ENCODE results near the gene NEU3. TPM values are rescaled to one million over a fixed set of nuclear protein-coding genes. Genes with fewer than 3 reads are reported as not detected.
"Not testable (repeated sequence)": the region's sequence is repeated elsewhere in the genome, so short reads cannot be mapped to it uniquely, and the experiment has no call there.

Gene NEU3
- total RNA-seq, 1 experiment from 2014 or later, result 33.9 TPM

DNA sequence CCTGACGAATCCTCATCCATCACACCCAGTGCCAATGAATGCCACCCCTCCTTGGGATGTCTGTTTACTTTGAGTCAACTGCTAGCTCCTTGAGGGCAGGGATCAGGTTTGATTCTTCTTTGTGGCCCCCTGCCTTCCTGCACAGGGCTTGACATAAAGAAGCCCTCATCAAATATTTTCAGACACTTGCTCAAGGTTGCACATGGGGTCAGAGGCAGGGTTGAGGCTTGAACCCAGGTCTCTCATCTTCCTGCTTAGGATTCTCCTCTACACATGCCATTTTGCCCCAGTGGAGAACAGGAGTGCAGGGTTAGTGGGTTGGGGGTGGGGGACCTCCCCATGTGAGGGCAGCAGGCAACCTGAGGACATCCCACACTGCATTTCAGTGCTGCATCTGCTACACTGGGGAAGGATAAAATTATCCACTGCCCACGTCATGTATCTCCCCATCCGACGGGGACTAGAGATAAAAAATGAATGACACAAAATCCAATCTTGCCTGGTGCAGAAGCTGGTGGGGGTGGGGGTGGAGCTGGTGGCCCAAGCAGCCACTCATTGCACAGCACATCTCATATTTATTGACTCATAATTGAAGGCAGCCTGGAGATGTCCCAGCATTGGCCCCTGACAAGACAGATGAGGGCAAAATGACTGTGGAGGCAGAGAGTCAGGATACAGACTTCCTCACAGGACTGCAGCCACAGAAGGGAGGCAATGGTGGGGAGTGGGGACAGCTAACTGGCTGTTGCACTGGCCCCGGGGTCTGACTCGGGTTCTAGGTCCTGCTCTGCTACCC is 41.3 kb downstream of the NEU3 start:
- no peak for DNase-seq (ENCODE audit: low spot score)

DNA sequence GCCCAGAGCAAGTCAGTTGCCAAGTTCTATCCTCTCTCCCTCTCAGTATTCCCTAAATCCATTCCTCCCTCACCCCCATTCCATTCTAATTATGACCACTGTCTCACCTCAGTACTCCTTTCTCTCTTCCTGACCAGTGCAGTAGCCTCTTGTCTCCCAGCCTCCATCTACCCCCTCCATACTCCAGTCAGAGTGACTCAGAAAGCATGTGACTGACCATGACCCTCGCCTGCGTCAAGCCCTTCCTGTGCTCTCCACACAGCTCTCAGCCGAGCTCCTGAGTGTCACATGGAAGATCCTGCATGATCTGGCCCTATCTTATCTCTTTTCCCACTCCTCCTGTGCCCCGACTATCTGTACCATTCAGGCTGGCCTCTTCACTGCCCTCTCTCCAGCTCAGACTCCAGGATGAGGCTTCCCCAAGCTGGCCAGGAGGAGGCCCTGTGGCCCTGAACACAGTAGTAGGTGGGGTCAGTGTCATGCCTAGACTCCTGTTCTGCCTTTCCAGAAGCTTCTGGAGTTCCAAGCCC is 42.6 kb downstream of the NEU3 start:
- DNase-seq (ENCODE audit: low spot score), result no peak

DNA sequence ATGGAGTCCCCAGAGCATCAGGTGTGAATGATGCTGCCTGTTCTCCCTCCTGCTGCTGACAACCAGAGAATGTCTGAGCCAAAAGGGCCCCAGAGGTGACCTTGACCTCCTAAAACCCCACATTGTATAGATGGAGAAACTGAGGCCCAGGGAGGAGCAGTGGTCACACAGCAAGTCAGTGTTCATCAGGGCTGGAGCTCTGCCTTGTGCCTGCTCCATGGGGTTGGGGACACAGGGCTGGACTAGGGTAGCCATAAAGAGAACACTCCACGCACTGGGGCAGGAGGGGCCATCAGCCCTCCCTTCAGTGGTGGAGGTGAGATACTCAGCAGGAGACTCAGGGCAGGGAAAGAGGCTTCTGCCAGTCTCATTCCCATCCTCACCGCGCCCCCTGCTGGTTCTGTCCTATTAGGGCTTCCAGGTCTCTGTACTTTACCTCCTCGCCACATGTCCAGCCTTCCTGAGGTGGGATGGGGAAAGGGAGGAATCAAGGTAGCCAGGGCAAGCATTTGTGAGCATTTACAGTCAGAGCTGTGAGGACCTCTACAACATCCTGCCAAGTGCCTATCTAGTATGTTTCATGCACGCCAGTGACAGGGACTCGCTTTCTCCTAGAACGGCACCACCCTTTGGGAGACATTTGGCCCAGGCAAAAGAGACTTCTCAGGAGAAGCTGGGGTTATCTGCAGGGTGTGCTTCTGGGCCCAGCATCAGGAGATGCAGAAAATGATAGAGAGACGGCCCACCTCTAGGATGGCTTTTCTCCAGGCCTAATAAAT is 43.2 kb downstream of the NEU3 start:
- peak; percentile 89 for DNase-seq (ENCODE audit: low spot score)

DNA sequence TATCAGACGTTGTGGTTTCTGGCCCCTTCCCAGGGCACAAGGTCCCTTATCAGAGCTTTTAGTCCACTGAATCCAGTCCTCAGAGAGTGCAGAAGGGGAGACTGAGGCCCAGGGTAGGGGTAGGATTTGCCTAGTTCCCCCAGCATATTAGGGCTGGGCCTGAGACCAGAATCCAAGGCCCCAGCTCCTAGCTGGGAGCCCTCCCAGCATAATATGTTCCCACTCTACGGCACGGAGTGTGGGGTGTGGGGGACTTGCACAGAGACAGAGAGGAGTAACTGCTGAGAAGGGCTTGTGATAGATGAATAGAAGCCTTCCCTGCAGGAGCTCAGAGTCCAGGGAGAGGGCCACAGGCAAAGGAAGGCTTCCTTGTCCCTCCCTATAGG is 43.8 kb downstream of the NEU3 start:
- DNase-seq (ENCODE audit: low spot score), result no peak

DNA sequence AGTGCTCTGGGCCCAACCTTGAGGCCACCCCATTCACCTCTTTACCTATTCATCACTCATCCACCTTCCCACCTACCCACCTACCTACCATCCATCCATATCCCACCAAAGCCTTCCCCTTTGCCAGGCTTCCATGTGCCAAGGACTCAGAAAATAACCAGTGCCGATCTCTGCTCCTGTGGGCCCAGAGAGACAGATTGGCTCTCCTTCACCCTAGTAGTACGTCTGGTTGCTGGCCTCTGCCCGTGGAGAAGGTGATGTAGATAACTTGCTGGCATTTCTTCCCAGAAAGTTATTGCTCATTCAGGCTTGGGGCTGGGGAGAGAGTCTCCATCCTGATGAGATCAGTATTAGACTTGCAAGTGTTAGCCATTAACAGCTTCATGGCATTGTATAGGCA is 45.2 kb downstream of the NEU3 start:
- DNase-seq (ENCODE audit: low spot score), result no peak

DNA sequence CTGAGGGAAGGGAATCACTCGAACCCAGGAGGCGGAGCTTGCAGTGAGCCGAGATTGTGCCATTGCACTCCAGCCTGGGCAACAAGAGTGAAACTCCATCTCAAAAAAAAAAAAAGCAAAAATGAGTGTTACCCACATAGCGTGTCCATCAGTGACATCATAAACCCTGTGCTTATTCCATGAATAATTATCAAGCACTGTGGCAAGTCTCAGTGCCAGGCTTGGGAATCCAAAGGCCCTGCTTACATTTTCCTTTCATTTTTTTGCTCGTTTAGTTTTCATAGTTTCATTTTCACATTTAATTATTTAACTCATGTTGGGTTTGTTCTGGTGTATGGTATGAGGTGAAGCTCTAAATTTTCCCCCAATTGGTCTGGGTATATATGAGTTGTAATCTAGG is 46.5 kb downstream of the NEU3 start:
- no peak for DNase-seq (ENCODE audit: low spot score)

DNA sequence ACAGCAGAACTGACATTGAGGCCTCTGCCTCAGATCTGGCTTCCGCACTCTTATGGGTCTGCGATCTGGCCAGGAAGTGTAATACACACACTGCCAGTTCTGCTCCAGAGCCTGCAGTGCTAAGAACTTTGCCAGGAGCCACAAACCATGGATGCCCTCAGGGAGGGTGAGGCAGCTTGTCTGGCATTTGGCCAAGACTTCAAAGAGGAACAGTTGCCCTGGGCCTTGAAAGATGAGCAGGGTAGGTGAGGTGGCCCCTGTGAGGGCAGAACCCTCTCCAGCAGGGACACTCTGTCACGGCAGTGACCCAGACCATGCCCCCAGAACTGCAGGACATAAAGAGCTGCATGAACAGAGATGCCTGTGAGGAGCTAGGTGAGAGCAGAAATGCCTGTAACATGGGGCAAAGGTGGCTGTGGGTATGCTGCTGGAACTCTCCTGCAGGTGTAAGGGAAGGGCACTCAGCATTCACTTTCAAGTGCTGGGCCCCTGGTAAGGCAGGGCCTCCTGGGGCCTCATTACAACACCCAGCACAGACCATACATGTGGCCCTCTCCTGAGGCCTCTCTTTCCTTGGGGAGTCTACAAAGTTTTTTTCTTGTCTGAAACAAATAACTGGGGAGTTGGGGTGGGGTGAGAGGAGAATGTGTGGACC is 47.3 kb downstream of the NEU3 start:
- no peak for DNase-seq (ENCODE audit: low spot score)

DNA sequence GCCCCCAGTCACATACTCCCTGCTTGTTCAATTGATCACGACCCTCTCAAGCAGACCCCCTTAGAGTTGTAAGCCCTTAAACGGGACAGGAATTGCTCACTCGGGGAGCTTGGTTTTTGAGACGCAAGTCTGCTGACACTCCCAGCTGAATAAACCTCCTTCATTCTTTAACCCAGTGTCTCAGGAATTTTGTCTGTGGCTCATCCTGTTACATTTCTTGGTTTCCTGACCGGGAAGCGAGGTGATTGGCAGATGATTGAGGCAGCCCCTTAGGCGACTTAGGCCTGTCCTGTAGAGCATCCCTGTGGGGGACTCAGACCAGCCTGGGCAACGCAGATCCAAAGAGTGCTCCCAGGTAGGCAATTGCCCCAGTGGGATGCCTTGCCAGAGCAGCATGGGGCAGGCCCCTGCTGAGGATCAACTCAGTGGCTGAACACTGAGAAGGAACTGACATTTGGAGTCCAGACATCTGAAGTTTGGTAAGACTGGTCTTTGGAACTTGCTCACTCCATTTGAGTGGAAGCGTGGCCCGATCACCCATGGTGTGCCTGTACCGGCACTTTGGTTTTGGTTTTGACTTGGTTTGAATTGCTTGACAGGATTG is 51.5 kb downstream of the NEU3 start:
- DNase-seq (ENCODE audit: low spot score), result no peak

DNA sequence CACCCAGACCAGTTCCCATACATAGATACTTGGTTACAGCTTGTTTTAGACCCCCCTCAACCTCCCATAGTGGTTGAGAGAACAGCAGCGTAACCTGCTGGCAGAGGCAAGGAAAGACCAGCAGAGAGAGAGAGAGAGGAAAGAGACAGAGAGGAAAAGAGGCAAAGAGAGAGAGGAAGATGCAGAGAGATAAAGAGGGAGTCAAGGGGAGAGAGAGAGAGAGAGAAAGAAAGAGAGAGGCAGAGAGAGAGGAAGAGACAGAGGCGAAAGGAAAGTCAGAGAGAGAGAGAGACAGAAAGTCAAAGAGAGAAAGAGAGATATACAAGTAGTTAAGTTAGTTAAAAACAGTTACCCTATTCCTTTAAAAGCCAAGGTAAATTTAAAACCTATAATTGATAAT is 52.5 kb downstream of the NEU3 start:
- DNase-seq (ENCODE audit: low spot score), result no peak

DNA sequence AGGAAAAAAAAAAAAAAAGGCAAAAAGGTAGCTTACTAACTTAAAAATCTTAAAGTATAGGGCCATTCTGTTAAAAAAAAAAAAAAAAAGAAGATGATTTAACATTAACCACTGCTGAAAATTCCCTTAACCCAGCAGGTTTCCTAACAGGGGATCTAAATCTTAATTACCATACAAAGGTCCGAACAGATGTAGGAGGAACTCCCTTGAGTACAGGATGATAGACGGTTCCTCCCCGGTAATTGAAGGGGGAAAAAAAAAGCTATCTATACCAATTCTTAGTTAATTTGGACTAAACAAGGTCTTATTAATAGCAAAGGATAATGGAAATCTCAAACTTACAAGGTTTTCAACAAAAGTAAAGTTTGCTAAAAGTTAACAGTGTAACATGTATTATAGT is 53.1 kb downstream of the NEU3 start:
- not testable (repeated sequence) for DNase-seq (ENCODE audit: low spot score)

DNA sequence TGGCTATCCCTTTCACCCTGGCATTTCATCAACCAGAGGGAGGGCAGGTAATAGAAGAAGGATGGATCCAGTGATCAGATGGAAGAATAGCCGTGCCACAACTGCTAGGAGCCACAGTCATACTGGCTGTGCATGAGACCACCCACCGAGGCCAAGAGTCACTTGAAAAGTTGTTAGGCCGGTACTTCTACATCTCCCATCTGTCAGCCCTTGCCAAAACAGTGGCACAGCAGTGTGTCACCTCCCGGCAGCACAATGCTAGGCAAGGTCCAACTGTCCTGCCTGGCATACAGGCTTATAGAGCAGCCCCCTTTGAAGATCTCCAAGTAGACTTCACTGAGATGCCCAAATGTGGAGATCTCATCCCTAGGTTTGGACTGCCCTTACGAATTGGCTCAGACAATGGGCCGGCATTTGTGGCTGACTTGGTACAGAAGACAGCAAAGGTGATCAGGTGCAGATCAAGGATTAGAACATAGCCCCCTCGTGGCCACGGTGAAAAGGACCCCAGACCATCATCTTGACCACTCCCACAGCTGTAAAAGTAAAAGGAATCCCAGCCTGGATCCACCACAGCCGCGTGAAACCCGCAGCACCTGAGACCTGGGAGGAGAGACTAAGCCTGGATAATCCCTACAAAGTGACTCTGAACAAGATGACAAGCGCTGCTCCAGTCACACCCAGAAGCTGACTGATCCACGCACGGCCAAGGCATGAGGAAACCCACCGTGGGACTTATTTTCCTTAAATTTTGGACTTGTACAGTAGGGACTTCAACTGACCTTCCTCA is 55.8 kb downstream of the NEU3 start:
- DNase-seq (ENCODE audit: low spot score), result not testable (repeated sequence)

DNA sequence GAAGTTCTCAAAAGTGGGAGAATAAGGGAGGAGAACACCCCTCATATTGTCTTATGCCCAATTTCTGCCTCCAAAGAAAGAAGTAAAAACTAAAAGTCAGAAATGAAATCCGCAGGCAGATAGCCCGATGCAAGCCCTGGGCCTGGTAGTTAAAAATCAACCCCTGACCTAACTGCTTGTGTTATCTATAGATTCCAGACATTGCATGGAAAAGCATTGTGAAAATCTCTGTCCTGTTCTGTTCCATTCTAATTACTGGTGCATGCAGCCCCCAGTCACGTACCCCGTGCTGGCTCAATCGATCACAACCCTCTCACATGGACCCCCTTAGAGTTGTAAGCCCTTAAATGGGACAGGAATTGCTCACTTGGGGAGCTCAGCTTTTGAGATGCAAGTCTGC is 57.9 kb downstream of the NEU3 start:
- not testable (repeated sequence) for DNase-seq (ENCODE audit: low spot score)

DNA sequence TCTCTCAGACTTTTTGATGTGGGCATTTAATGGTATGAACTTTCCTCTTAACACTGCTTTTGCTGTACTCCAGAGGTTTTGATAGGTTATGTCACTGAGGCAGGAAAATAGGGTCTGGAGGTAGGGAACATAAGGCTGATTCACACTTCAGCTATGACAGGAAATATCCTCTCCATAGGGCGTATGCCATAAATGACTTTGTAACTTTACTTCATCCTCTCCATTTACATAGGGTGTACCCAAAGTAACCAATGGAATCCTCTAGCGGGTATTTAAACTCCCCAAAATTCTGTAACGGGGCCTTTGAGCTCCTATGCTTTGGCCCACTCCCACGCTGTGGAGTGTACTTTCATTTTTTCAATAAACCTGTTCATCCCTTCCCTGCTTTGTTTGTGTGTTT is 58.5 kb downstream of the NEU3 start:
- DNase-seq (ENCODE audit: low spot score), result no peak

DNA sequence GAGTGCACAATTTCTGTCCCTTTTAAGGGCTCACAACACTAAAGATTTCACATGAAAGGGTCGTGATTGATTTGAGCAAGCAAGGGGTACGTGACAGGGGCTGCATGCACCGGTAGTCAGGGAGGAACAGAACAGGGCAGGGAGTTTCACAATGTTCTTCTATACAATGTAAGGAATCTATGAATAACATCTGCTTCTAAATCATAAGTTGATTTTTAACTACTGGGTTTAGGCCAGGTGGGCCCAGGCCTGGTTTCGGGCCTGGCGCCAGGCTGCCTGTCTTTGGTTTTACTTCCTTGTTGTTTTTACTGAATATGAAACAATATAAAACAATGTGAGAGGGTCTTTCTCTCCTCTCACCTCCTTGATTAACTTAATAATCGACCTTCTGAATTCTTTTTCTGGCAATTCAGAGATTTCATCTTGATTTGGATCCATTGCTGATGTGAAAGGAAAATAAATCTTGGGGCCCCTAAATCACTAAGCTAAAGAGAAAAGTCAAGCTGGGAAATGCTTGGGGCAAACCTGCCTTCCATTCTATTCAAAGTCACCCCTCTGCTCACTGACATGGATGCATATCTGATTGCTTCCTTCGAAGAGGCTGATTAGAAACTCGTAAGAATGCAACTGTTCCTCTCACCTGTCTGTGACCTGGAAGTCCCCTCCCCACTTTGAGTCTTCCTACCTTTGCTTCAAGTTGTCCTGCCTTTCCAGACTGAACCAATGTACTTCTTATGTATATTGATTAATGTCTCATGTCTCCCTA is 61.0 kb downstream of the NEU3 start:
- not testable (repeated sequence) for DNase-seq (ENCODE audit: low spot score)

DNA sequence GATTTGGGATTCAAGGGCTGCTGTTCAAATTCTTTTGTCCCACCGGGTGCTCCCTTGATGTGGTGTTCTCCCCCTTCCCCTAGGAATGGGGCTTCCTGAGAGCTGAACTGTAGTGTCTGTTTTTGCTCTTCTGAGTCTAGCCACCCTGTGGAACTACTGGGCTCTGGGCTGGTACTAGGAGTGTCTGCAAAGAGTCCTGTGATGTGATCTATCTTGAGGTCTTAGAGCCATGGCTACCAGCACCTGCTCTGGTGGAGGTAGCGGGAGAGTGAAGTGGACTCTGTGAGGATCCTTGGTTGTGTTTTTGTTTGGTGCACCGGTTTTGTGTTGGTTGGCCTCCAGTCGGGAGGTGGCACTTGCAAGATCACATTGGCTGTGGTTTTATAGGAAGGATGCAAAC is 61.8 kb downstream of the NEU3 start:
- no peak for DNase-seq (ENCODE audit: low spot score)

DNA sequence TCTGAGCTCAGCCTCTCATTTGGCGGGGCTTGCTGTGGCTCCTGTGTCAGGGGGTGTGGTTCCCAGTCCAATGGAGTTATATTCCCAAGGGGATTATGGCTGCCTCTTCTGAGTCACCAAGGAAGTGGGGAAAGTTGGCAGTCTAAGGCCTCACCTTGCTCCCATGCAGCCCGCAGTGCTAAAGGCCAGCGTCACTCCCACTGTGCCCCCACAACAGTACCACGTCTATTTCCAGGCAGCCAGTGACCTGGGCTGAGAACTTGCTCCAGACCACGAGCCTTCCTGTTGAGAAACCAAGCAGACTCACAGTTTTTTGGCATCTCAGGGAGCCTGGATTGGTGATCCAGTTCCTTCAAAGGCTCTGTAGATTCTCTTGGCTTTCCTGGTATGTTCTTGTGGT is 62.3 kb downstream of the NEU3 start:
- no peak for DNase-seq (ENCODE audit: low spot score)

DNA sequence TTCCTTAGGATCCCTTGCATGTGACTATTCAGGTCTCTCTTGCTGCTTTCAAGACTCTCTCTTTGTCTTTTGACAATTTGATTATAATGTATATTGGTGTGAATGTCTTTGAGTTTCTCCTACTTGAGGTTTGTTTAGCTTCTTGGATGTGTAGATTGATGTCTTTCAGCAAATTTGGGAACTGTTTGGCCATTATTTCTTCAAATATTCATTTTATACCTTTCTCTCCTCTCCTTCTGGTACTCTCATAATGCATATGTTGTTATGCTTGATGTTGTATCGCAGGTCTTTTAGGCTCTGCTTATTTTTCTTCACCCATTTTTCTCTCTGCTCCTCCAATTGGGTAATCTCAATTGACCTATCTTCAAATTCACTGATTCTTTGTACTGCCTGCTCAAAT is 63.7 kb downstream of the NEU3 start:
- DNase-seq (ENCODE audit: low spot score), result no peak

DNA sequence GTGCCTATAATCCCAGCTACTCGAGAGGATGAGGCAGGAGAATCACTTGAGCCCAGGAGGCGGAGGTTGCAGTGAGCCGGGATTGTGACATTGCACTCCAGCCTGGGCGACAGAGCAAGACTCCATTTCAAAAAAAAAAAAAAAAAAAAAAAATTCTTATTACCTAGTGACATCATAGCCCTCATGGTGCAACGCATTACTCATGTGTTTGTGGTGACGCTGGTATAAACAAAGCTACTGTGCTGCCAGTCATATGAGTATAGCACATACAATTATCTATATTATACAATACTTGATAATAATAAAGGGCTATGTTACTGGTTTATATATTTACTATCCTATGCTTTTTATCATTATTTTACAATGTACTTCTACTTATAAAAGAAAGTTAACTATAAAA is 66.8 kb downstream of the NEU3 start:
- no peak for DNase-seq (ENCODE audit: low spot score)

DNA sequence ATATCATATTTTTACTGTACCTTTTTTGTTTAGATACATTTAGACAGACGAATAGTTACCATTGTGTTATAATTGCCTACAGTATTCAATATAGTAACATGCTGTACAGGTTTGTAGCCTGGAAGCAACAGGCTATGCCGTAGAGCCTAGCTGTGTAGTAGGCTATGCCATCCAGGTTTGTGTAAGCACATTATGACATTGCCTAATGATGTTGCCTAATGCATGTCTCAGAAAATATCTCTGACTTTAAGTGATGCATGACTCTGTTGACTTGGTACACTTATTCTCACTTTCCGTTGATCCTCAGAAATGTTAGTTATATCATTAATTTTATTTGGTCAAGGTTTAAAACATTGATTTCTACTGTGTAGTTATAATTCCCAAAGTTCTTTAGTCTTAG is 68.1 kb downstream of the NEU3 start:
- DNase-seq (ENCODE audit: low spot score), result no peak

DNA sequence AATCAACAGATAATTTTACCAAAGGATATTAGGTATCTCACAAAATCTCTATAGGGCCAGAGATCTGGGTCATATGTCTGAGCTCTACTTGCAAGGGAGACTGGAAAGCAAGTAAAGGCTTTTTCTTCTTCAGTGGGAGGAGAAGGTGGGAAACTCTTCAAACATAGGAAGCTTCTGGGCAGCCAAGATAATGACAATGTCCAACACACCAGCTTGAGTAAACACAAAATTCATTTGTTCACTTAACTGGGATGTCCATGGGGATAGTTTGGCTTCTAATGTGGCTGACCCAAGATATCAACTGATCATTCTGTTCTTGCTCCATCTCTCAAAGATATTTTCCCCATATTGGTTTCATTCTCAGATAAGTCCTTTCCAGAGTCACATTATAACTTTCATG is 70.6 kb downstream of the NEU3 start:
- DNase-seq (ENCODE audit: low spot score), result no peak
